GM12891 (cell line): ENCODE results near the gene TRIO.
"Not testable (repeated sequence)": the region's sequence is repeated elsewhere in the genome, so short reads cannot be mapped to it uniquely, and the experiment has no call there.

Experiments used
- POLR2A ChIP-seq: IDR thresholded peaks from 2 replicates; pipeline ENCODE4 v1.6.1; 2011; ENCODE audit warnings: low read depth, low read length, control low read depth
- POLR2AphosphoS5 ChIP-seq: IDR thresholded peaks from 2 replicates; pipeline ENCODE4 v1.6.1; 2011; ENCODE audit warnings: low read depth, low read length, control low read depth
- TAF1 ChIP-seq: IDR thresholded peaks from 2 replicates; pipeline ENCODE4 v1.6.1; 2011; ENCODE audit warnings: low read depth, low read length, control low read depth

GRCh38 chr5:14554288-14554687, 411.1 kb downstream of the TRIO start:
- not testable (repeated sequence) for TF ChIP-seq TAF1, POLR2A, POLR2AphosphoS5
